Measurements from ENCODE around the gene CLCN4.

CLCN4 gene

DNA sequence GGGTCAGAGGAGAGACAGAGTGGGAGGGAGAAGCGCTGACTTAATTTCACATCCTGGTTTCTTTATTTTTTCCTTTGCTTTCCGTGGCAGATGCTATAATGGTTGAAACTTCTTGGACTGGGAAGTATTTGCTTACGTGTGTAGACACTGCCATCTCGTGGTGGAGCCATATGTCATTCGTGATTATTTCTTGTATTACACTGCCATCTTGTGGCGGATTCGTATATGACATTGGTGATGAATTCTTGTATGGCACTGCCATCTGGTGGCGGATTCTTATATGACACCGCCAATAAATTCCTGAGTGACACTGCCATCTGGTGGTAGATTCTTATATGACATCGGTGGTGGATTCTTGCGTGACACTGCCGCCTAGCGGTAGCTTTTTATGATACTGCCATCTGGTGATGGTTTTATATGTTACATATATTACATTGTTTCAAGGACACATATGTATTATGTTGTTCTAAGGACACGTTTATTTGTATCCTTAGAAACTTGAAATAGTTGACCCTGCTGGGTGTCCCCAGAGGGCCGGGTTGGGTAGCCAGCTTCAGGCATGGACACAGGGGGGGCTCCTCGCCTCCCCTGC lies 37.3 kb upstream of the CLCN4 start:
- TF ChIP-seq, protein P1, sequence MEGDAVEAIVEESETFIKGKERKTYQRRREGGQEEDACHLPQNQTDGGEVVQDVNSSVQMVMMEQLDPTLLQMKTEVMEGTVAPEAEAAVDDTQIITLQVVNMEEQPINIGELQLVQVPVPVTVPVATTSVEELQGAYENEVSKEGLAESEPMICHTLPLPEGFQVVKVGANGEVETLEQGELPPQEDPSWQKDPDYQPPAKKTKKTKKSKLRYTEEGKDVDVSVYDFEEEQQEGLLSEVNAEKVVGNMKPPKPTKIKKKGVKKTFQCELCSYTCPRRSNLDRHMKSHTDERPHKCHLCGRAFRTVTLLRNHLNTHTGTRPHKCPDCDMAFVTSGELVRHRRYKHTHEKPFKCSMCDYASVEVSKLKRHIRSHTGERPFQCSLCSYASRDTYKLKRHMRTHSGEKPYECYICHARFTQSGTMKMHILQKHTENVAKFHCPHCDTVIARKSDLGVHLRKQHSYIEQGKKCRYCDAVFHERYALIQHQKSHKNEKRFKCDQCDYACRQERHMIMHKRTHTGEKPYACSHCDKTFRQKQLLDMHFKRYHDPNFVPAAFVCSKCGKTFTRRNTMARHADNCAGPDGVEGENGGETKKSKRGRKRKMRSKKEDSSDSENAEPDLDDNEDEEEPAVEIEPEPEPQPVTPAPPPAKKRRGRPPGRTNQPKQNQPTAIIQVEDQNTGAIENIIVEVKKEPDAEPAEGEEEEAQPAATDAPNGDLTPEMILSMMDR (IDR thresholded peaks at IDR 0.05; ENCODE audit: insufficient read depth, low read depth, low read length, missing control alignments), result peak; percentile 91

DNA sequence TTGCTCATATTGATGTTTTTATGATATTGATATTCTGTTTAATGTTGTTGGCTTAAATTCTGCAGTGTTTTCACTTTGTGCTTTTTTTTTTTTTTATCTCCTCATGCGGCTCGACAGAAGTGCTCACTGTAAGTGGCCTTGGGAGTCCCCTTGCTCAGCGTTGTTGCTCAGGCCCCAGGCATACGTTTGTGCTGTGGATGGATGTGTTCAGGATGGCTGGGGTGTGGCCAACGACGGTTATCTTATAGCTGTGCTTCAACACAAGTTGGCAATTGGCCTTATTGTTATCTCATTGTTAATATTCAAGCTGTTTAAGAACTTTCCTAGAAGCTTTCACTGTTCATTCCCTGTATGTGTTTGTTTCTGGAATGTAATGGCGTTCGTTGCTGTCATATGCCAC lies 36.4 kb upstream of the CLCN4 start:
- TF ChIP-seq, protein P1 (IDR thresholded peaks at IDR 0.05; ENCODE audit: insufficient read depth, low read depth, low read length, missing control alignments), result no peak
- no peak for DNase-seq (ENCODE audit: low read depth)
- no peak overlapping the region for H3K4me3 ChIP-seq (ENCODE audit: low read depth, low read length)

More for the DNA sequence above, 37.3 kb upstream of the CLCN4 start:
- H3K4me3 ChIP-seq (ENCODE audit: low read depth, low read length), result no peak overlapping the region
- DNase-seq (ENCODE audit: low read depth), result peak; percentile 88

DNA sequence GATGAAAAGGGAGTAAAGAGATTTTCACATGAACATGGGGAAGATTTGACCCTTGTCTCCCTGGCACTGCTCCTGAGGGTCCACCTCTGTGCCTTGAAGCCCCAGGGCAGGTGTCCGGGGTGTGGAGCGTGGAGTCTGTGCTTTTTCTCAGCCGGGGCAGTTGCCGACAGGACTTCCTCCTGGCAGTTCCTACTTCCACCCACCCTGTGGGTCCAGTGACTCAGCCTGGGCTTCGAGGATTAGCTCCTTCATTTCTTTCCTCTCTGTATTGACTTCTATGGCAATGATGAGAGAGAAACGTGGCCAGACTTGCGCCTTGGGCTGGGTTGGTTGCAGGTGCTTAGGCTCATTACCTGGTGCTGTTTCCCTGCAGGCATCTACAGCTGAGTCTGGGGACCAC lies 35.9 kb upstream of the CLCN4 start:
- no peak overlapping the region for H3K4me3 ChIP-seq (ENCODE audit: low read depth, low read length)
- TF ChIP-seq, protein P1 (IDR thresholded peaks at IDR 0.05; ENCODE audit: insufficient read depth, low read depth, low read length, missing control alignments), result no peak
- no peak for DNase-seq (ENCODE audit: low read depth)

DNA sequence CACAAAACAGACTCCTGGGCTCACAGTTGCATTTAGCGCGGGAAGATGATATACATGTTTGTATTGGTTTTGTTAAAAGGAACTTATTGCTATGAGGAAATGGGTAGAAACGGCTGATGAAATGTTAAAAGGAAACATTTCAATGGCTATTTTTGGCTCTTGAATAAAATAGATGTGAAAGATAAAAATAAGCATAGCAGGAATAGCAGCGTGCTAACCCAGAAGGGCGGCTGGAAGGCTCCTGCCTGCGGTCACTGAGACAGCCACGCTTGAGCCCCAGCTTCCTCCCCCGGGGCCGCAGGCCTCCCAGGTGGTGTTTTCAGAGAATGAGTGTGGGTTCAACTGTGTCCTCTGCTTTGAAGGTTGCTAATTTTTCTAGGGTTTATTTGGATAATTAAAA lies 35.0 kb upstream of the CLCN4 start:
- TF ChIP-seq, protein P1 (IDR thresholded peaks at IDR 0.05; ENCODE audit: insufficient read depth, low read depth, low read length, missing control alignments), result no peak
- peak; percentile 56 for DNase-seq (ENCODE audit: low read depth)
- no peak overlapping the region for H3K4me3 ChIP-seq (ENCODE audit: low read depth, low read length)

DNA sequence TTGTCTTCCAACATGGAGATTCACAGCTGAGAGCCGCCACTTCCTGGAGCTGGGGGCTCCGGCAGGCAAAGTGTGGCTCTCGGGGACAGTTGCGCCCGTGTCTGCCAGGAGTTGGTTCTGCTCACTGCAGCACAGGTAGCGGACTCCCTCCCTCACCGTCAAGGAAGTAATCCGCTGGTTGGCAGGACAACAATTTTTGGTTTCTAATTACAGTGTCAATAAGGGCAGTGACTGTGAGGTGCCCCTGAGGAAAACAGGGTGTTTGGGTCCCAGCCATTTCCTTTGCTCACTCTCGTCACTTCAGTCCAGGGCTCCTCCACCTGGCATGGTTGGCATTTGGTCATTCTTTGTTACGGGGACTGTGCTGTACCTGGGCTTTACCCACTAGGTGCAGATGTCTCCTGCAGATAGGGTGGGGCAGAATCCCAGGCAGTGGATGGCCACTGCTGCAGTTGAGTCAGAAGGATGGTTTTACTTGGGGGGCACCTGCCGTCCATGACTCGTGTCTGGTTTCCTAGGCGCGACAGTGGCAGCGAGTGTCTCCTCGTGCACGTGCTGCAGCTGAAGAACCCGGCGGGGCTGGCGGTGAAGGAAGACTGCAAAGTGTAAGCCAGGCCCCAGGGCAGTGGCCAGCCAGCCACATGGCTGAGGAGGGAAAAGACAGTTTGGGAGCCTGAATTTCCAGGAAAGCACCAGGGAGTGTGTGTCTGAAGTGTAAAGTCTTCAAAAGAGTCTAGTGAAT lies 32.1 kb upstream of the CLCN4 start:
- TF ChIP-seq, protein P1 (IDR thresholded peaks at IDR 0.05; ENCODE audit: insufficient read depth, low read depth, low read length, missing control alignments), result no peak
- no peak for DNase-seq (ENCODE audit: low read depth)

DNA sequence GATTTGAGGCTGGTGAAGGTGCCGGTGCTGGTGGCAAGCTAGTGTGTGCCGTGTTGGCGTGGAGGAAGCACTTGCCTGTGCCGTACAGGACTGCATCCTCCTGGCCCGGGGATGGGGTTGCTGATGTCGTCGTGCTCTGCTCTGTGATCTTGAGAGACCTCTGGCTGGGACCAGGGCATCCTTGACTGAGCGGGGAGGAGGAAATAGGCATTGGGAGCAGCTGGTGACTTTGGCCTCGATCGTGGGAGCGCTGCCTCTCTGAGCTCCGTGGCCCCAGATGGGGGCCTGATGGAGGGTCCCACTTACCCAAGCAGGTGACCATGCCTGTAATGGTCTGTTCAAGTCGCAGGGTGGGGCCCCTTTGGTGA lies 31.5 kb upstream of the CLCN4 start:
- H3K4me3 ChIP-seq (ENCODE audit: low read depth, low read length), result no peak overlapping the region
- DNase-seq (ENCODE audit: low read depth), result no peak
- TF ChIP-seq, protein P1 (IDR thresholded peaks at IDR 0.05; ENCODE audit: insufficient read depth, low read depth, low read length, missing control alignments), result no peak

More for the DNA sequence above, 32.1 kb upstream of the CLCN4 start:
- H3K4me3 ChIP-seq (ENCODE audit: low read depth, low read length), result no peak overlapping the region

Measured in GM12865 (cell line).